HPDE6-E6E7 (cell line): ENCODE measurements around the gene MSH5.

Source experiments
- DNase-seq: peaks from one replicate; pipeline ENCODE4 v3.0.0; 2011; ENCODE audit warnings: missing footprints; ENCODE audit errors: extremely low spot score

The MSH5 gene

GRCh38 chr6:31729515-31729978 is 10.3 kb upstream of the MSH5 start:
- DNase-seq: no peak

GRCh38 chr6:31729979-31730630 is 9.7 kb upstream of the MSH5 start:
- DNase-seq: no peak

- no peak for DNase-seq
Observed at GRCh38 chr6:31730631-31731086, 9.1 kb upstream of the MSH5 start.

- no peak for DNase-seq
Observed at GRCh38 chr6:31732029-31732428, 7.8 kb upstream of the MSH5 start.

- no peak for DNase-seq
Observed at GRCh38 chr6:31733734-31734133, 6.1 kb upstream of the MSH5 start.

- DNase-seq: no peak
Observed at GRCh38 chr6:31734247-31734820, 5.5 kb upstream of the MSH5 start.

GRCh38 chr6:31734821-31735406 is 4.9 kb upstream of the MSH5 start:
- DNase-seq: no peak

GRCh38 chr6:31736021-31736767 is 3.6 kb upstream of the MSH5 start, which contains the start of gene CLIC1:
Gene CLIC1 (minus strand): TSS chr6:31736530. CDS start chr6:31736300, 230 bp downstream.
- no peak for DNase-seq

GRCh38 chr6:31736768-31737314 is 3.0 kb upstream of the MSH5 start:
- no peak for DNase-seq

GRCh38 chr6:31737315-31737990 is 2.4 kb upstream of the MSH5 start:
- DNase-seq: no peak

GRCh38 chr6:31737991-31738979 is 1.5 kb upstream of the MSH5 start:
- peak; percentile 80 for DNase-seq

GRCh38 chr6:31740397-31741223 is 805 bp downstream of the MSH5 start:
- no peak for DNase-seq

GRCh38 chr6:31741815-31742214 is 2.0 kb downstream of the MSH5 start:
- no peak for DNase-seq

- DNase-seq: no peak
Observed at GRCh38 chr6:31742894-31743293, 3.1 kb downstream of the MSH5 start.

GRCh38 chr6:31744422-31744821 is 4.6 kb downstream of the MSH5 start:
- no peak for DNase-seq

GRCh38 chr6:31749301-31750036 is 9.7 kb downstream of the MSH5 start:
- no peak for DNase-seq

GRCh38 chr6:31750411-31751022 is 10.7 kb downstream of the MSH5 start:
- DNase-seq: no peak

GRCh38 chr6:31752739-31753319 is 13.0 kb downstream of the MSH5 start:
- DNase-seq: no peak
